ENCODE data around the gene C11orf65.
"Not testable (repeated sequence)": the region's sequence is repeated elsewhere in the genome, so short reads cannot be mapped to it uniquely, and the experiment has no call there.

Gene C11orf65

GRCh38 chr11:108398439-108398838, 68.9 kb downstream of the C11orf65 start:
- no peak for DNase-seq (ENCODE audit: extremely low read depth, low read depth)
- TF ChIP-seq CTCF (IDR thresholded peaks at IDR 0.05; ENCODE audit: low read depth, low read length) = no peak

- not testable (repeated sequence) for DNase-seq (ENCODE audit: extremely low read depth, low read depth)
Measured at GRCh38 chr11:108396672-108397071, 70.7 kb downstream of the C11orf65 start.

GRCh38 chr11:108394744-108395284, 72.5 kb downstream of the C11orf65 start:
- TF ChIP-seq CTCF (IDR thresholded peaks at IDR 0.05; ENCODE audit: low read depth, low read length) = no peak
- no peak for DNase-seq (ENCODE audit: extremely low read depth, low read depth)

GRCh38 chr11:108393046-108393445, 74.3 kb downstream of the C11orf65 start:
- TF ChIP-seq CTCF (IDR thresholded peaks at IDR 0.05; ENCODE audit: low read depth, low read length) = no peak
- no peak for DNase-seq (ENCODE audit: extremely low read depth, low read depth)

- no peak for DNase-seq (ENCODE audit: extremely low read depth, low read depth)
- no peak for TF ChIP-seq CTCF (IDR thresholded peaks at IDR 0.05; ENCODE audit: low read depth, low read length)
Measured at GRCh38 chr11:108392353-108392752, 75.0 kb downstream of the C11orf65 start.

GRCh38 chr11:108388576-108388975, 78.8 kb downstream of the C11orf65 start:
- no peak for DNase-seq (ENCODE audit: extremely low read depth, low read depth)
- TF ChIP-seq CTCF (IDR thresholded peaks at IDR 0.05; ENCODE audit: low read depth, low read length) = no peak

GRCh38 chr11:108373505-108373904, 93.8 kb downstream of the C11orf65 start:
- DNase-seq (ENCODE audit: extremely low read depth, low read depth) = not testable (repeated sequence)

- no peak for TF ChIP-seq CTCF (IDR thresholded peaks at IDR 0.05; ENCODE audit: low read depth, low read length)
- no peak for DNase-seq (ENCODE audit: extremely low read depth, low read depth)
Measured at GRCh38 chr11:108370990-108371389, 96.3 kb downstream of the C11orf65 start.
